ENCODE measurements around the gene TAGLN. TPM values are rescaled to one million over a fixed set of nuclear protein-coding genes. Genes with fewer than 3 reads are reported as not detected.

Gene TAGLN
- total and polyA plus RNA-seq, 9 of the 15 experiments (the other 6 are each of a cell fraction or from before 2014, with no cell fraction given), result 0.21 to 4.9 (median 1.1) TPM

DNA sequence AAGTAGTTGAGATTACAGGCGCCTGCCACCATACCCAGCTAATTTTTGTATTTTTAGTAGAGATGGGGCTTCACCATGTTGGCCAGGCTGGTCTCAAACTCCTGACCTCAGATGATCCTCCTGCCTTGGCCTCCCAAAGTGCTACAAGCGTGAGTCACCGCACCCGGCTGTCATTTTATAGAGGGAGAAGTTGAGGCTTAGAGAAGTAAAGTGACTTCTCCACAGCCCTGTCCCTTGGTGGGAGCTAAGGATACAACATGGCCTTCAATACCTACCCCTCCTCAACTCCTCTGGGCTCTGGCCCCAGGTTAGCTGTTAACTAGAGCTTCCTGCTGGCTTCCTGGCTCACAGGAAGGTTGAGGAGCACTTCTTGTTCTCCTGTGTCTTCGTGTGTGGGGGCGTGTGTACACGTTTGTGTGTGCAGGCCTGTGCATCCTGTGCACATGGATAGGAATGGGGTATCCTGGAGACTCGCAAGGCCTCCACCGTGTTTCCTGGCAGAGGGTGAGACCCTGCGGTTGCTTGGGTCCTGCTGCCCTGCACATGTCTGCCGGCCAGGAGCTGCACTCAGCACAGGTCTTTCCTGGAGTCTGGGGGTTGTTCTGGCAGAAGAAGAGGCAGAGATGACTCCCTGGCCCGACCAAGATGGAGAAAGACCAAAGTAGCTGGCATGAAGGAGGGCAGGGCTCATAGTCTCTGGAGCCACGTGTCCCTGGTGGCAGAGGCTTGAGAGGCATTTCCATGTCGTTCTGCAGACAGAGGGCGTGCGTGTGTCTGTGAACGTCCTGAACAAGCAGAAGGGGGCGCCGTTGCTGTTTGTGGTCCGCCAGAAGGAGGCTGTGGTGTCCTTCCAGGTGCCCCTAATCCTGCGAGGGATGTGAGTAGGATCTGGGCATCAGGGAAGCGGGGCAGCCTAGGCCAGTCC lies 18.2 kb upstream of the TAGLN start (continued):
- TF ChIP-seq POLR2AphosphoS5 (IDR thresholded peaks at IDR 0.05; ENCODE audit: control insufficient read depth, insufficient read depth, low read depth, low read length), result 0 out of 2 replicates have a peak, but pooled peaks have one; percentile 30
- no peak for TF ChIP-seq ZNF140 (CRISPR knock-in tag; IDR thresholded peaks at IDR 0.05)
- peak in 1 of 2 experiments; percentile 50; a peak in 1 of 4 replicates for TF ChIP-seq RCOR1 (IDR thresholded peaks at IDR 0.05; ENCODE audit: borderline replicate concordance in 1 of 2, low read depth in 2 of 2, low read length in 2 of 2)
- TF ChIP-seq SMAD1 (IDR thresholded peaks at IDR 0.05; ENCODE audit: low read depth, low read length, partially characterized antibody), result no peak
- no peak for TF ChIP-seq SRSF7 (optimal IDR thresholded peaks at IDR 0.05; ENCODE audit: low read depth, low read length)
- peak in 1 of 2 experiments; percentile 62; a peak in 1 of 4 replicates for TF ChIP-seq KDM1A (IDR thresholded peaks at IDR 0.05)
- no peak for TF ChIP-seq ZNF561 (CRISPR knock-in tag; conservative IDR thresholded peaks at IDR 0.05)
- TF ChIP-seq, protein P1, sequence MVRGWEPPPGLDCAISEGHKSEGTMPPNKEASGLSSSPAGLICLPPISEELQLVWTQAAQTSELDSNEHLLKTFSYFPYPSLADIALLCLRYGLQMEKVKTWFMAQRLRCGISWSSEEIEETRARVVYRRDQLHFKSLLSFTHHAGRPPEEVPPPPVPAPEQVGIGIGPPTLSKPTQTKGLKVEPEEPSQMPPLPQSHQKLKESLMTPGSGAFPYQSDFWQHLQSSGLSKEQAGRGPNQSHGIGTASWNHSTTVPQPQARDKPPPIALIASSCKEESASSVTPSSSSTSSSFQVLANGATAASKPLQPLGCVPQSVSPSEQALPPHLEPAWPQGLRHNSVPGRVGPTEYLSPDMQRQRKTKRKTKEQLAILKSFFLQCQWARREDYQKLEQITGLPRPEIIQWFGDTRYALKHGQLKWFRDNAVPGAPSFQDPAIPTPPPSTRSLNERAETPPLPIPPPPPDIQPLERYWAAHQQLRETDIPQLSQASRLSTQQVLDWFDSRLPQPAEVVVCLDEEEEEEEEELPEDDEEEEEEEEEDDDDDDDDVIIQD (CRISPR knock-in tag; IDR thresholded peaks at IDR 0.05), result no peak
- TF ChIP-seq PRPF4 (IDR thresholded peaks at IDR 0.05; ENCODE audit: insufficient read depth, low read depth, low read length, poor library complexity, severe bottlenecking), result no peak
- no peak for TF ChIP-seq RBBP5 (IDR thresholded peaks at IDR 0.05; ENCODE audit: borderline replicate concordance, insufficient read depth, low read length, poor library complexity, severe bottlenecking)
- no peak for TF ChIP-seq ZNF23 (CRISPR knock-in tag; IDR thresholded peaks at IDR 0.05)
- no peak for TF ChIP-seq YBX1 (IDR thresholded peaks at IDR 0.05)
- TF ChIP-seq, protein P2, sequence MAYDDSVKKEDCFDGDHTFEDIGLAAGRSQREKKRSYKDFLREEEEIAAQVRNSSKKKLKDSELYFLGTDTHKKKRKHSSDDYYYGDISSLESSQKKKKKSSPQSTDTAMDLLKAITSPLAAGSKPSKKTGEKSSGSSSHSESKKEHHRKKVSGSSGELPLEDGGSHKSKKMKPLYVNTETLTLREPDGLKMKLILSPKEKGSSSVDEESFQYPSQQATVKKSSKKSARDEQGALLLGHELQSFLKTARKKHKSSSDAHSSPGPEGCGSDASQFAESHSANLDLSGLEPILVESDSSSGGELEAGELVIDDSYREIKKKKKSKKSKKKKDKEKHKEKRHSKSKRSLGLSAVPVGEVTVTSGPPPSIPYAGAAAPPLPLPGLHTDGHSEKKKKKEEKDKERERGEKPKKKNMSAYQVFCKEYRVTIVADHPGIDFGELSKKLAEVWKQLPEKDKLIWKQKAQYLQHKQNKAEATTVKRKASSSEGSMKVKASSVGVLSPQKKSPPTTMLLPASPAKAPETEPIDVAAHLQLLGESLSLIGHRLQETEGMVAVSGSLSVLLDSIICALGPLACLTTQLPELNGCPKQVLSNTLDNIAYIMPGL (CRISPR knock-in tag; IDR thresholded peaks at IDR 0.05), result peak; percentile 41; the same call in 1 of the 2 replicates
- TF ChIP-seq KLF10 (CRISPR knock-in tag; IDR thresholded peaks at IDR 0.05), result no peak
- TF ChIP-seq ZNF780A (CRISPR knock-in tag; IDR thresholded peaks at IDR 0.05), result no peak
- no peak for TF ChIP-seq MCM7 (IDR thresholded peaks at IDR 0.05)
- no peak for TF ChIP-seq HNRNPK (IDR thresholded peaks at IDR 0.05; ENCODE audit: low read depth, low read length, poor library complexity, severe bottlenecking)
- TF ChIP-seq MCM3 (IDR thresholded peaks at IDR 0.05), result no peak
- no peak for TF ChIP-seq KDM2B (CRISPR knock-in tag; IDR thresholded peaks at IDR 0.05)
- 0 out of 4 replicates have a peak, but pooled peaks of 1 of the 2 experiments have one; percentile 41 for TF ChIP-seq FOXA3 (CRISPR knock-in tag; conservative IDR thresholded peaks at IDR 0.05 in 1 of 2, IDR thresholded peaks at IDR 0.05 in 1 of 2)
- peak in 2 of 3 experiments; percentile 14 to 56 for TF ChIP-seq YY1 (IDR thresholded peaks at IDR 0.05; ENCODE audit: borderline replicate concordance in 1 of 3, control insufficient read depth in 1 of 3, extremely low read depth in 1 of 3, insufficient read depth in 3 of 3, insufficient read length in 1 of 3, insufficient replicate concordance in 2 of 3, low read depth in 1 of 3, low read length in 2 of 3)
- no peak for TF ChIP-seq ZNF445 (CRISPR knock-in tag; IDR thresholded peaks at IDR 0.05; ENCODE audit: low read depth)
- no peak for TF ChIP-seq PHB2 (IDR thresholded peaks at IDR 0.05; ENCODE audit: low read depth)
- no peak for TF ChIP-seq HEY1 (CRISPR knock-in tag; IDR thresholded peaks at IDR 0.05; ENCODE audit: borderline replicate concordance)

All from K562 (cell line).